Muscle of leg (tissue), 11 donors: ENCODE data around the gene JARID2. TPM values are rescaled to one million over a fixed set of nuclear protein-coding genes. Genes with fewer than 3 reads are reported as not detected.
A peak's percentile ranks its signal among the peaks of the same experiment; 100 is the strongest.

Experiments used
- DNase-seq: peaks from one replicate; pipeline ENCODE4 v3.0.0; 2013
- H3K27ac ChIP-seq: one replicate; pipeline ENCODE4 v1.5.1; 2013; ENCODE audit warnings: mild to moderate bottlenecking, low read length, control low read depth
- H3K27me3 ChIP-seq: one replicate; pipeline ENCODE4 v1.6.1; 2013; ENCODE audit warnings: low read length; ENCODE audit not compliant: control insufficient read depth, insufficient read depth
- H3K36me3 ChIP-seq: one replicate; pipeline ENCODE4 v1.6.1; 2013; ENCODE audit warnings: low read length; ENCODE audit not compliant: control insufficient read depth, insufficient read depth
- H3K4me1 ChIP-seq: one replicate; pipeline ENCODE4 v1.6.1; 2013; ENCODE audit warnings: low read length; ENCODE audit not compliant: control insufficient read depth, insufficient read depth
- H3K4me3 ChIP-seq: one replicate; pipeline ENCODE4 v1.5.1; 2013; ENCODE audit warnings: low read length, control low read depth
- H3K9me3 ChIP-seq: replicated peaks from 2 replicates; pipeline ENCODE4 v1.6.1; 2013; ENCODE audit warnings: low read depth, low read length; ENCODE audit not compliant: control insufficient read depth
- WGBS: methylation state at CpG from one replicate; pipeline ENCODE4 v1.1.5; 2013; ENCODE audit warnings: missing lambda C conversion rate; ENCODE audit not compliant: insufficient coverage; 5-methylcytosine and 5-hydroxymethylcytosine counted together
- polyA plus RNA-seq, 8 donors: library from polyadenylated mRNA; unstranded; fragments of 120-200 nt; gene quantifications; one replicate each; pipeline versions ENCODE4 v1.2.1 to v1.2.3, GENCODE V29; 2013; ENCODE audit warnings: inconsistent platforms in 1 of 8, low replicate concordance in 1 of 8; ENCODE audit not compliant: insufficient read length in 8 of 8, insufficient read depth in 1 of 8
- total RNA-seq: library from RNA; stranded (reverse); fragments of 120-200 nt; gene quantifications from one replicate; pipeline ENCODE4 v1.2.4, GENCODE V29; 2013

JARID2 gene
- total and polyA plus RNA-seq, 9 donors: 9.8 to 15.3 (median 13.2) TPM

DNA sequence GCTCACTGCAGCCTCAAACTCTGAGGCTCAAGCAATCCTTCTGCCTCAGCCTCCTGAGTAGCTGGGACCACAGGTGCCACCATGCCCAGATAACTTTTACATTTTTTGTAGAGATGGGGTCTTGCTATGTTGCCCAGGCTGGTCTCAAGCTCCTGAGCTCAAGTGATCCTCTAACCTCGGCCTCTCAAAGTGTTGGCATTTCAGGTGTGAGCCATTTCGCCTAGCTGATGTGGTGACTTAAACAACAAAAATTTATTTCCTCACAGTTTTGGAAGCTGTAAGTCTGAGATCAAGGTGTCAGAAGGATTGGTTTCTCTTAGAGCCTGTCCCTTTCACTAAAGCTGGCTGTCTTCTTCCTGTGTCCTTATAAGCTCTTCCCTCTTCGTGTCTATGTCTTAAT is 15.0 kb upstream of the JARID2 start:
- 40% methylated on average over 1 of the region's 3 CpGs for WGBS
- no peak for DNase-seq
- H3K9me3 ChIP-seq: no peaks in the 10 kb centered on the region
- no peak overlapping the region for H3K27ac ChIP-seq
- no peaks in the 10 kb centered on the region for H3K27me3 ChIP-seq
- no peaks in the 10 kb centered on the region for H3K4me1 ChIP-seq
- no peaks in the 10 kb centered on the region for H3K36me3 ChIP-seq
- no peak overlapping the region for H3K4me3 ChIP-seq

DNA sequence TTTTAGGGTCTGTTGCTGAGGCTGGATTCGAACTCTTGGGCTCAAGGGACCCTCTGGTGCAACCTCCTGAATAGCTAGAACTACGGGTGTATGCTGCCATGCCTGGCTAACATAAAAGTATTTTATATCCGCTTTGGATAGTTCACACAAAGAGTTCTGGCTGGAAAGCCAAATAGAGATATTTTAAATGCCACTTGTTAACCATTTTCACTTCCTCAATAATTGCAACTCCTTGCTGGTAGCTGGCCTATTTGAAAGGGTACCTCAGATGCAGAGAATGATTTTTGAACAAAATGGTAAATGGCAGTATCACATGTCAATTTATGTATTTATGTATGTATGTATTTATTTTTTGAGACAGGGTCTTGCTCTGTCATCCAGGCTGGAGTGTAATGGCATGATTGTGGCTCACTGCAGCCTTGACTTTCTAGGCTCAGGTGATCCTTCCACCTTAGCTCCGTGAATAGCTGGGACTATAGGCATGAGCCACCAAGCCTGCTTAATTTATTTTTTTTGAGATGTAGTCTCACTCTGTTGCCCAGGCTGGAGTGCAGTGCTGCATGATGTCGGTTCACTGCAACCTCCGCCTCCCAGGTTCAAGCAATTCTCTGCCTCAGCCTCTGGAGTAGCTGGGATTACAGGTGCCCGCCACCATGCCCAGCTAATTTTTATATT is 12.9 kb upstream of the JARID2 start:
- H3K27ac ChIP-seq: no peak overlapping the region
- 92% methylated on average over 2 of the region's 7 CpGs for WGBS
- H3K36me3 ChIP-seq: no peaks in the 10 kb centered on the region
- H3K9me3 ChIP-seq: no peaks in the 10 kb centered on the region
- no peaks in the 10 kb centered on the region for H3K27me3 ChIP-seq
- H3K4me1 ChIP-seq: no peaks in the 10 kb centered on the region
- H3K4me3 ChIP-seq: no peak overlapping the region
- DNase-seq: no peak

DNA sequence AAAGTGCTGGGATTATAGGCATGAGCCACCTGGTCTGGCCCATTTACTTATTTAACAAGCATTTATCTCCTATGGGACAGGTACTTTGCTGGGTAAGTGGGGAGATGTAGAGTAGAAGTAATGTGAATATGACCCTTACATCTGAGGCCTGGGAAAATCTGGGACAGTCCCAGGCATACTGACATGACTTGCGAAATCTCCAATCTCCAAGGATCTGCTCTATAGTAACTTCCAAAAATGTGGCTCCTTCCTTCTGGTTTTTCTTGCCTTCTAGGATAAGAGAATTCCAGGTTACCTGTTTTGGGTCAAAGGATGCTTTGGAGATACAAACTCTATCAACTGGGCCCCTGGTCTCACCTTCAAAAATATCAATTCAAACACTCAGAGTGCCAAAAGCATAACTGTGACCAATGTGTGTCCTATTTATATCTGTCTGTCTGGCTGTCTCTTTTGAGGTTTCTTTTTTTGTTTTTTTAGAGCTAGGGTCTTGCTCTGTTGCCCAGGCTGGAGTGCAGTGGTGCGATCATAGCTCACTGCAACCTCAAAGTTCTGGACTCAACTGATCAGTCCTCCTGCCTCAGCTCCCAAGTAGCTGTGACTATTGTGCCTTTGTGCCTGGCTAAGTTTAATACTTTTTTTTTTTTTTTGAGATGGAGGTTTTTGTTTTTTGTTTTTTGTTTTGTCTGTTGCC is 11.7 kb upstream of the JARID2 start:
- peaks cover under 1% of the 10 kb centered on the region for H3K4me1 ChIP-seq
- no CpG with 5 or more reads among the region's 2 CpGs for WGBS
- H3K27ac ChIP-seq: no peak overlapping the region
- H3K9me3 ChIP-seq: no peaks in the 10 kb centered on the region
- no peak overlapping the region for H3K4me3 ChIP-seq
- no peaks in the 10 kb centered on the region for H3K36me3 ChIP-seq
- no peak for DNase-seq
- no peaks in the 10 kb centered on the region for H3K27me3 ChIP-seq

DNA sequence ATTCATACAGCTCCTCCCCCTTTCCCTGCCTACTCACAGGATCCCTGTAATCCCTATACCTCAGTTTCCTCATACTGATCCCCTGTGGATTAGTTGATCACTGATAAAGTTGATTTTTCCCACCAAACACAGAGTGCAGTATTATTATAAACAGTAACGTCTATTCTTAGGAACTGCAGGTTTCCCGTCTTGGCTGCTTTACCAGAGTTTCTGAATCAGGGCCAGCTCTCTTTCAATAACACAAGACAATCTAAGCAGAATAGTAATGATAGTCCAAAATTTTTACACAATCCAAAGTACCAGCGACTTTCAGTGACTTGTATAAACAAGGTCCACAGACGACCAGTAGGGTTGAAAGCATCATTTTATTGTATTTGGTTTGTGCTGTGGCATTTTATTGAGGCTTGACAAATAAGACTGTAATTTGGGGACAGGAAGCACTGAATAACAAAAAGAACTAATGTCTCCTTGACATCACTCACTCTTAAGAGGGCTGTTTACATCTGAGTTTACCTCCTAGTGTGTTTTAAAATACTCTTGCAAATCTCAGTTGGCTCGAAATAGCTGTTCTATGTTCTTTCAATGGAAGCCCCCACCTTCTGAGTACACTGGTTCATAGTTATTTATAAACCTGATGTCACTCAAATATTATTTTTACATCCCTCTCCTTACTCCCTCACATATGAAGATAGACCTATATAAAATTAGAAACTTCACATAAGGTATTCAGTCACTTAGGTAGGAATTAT is 6.1 kb upstream of the JARID2 start:
- Histone ChIP-seq H3K27ac (peak overlapping the region; percentile 71), H3K4me1 (peaks cover 14% of the 10 kb centered on the region), H3K9me3 (no peaks in the 10 kb centered on the region), H3K36me3 (no peaks in the 10 kb centered on the region), H3K27me3 (no peaks in the 10 kb centered on the region), H3K4me3 (no peak overlapping the region)
- peak; percentile 69 for DNase-seq
- WGBS: no CpG with 5 or more reads among the region's 5 CpGs

DNA sequence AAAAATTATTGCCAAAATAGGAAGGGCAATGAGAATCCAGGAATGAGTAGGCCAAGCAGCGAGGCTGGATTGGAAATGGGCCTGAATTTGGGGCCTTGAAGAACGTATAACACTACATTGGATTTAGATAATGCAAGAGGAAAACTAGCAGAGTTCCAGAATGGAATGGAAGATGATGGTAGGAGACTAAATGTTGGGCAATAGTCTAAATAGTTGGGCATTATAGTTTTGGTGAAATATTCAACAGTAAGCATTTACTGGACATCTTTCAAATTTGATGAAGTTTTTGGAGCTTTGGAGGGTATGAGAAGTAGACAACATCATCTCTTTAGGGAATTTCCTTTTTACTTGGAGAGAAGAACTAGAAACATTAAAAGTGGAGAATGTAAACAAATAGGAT is 3.4 kb upstream of the JARID2 start:
- Histone ChIP-seq H3K9me3 (no peaks in the 10 kb centered on the region), H3K27me3 (no peaks in the 10 kb centered on the region), H3K4me1 (peaks cover 14% of the 10 kb centered on the region), H3K36me3 (no peaks in the 10 kb centered on the region), H3K27ac (no peak overlapping the region), H3K4me3 (no peak overlapping the region)
- WGBS: 77% methylated on average over 2 of the region's 2 CpGs
- no peak for DNase-seq

DNA sequence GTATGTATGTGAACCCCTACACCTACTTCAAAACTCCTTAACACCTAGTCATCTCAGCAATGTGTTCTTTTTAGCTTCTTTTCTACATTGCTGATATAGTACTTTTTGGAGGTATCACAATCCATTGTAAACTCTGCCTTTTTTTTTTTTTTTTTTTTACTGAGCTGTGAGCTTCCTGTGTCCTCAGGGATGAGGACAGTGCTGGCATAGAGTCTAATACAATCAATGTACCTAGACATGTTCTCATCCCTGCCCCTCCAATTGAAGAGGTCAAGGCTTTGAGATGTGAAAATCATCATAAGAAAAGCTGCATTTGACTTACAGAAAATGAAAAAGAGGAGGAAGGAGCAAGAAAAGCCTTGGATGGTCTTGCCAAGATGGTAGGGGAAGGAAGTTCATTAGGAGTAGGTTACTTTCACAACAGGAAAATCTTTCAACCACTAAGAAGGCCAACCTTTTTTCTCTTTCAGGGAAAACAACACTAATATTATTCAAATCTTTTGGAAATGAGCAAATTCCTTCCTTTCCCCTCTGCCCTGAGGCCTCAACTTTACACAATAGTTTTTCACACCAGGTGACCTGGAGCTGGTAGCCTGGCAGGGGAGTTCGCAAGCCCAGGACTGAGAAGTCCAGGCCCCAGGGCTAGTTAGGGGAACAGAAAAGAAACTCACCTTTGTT is 2.8 kb upstream of the JARID2 start:
- no peaks in the 10 kb centered on the region for H3K27me3 ChIP-seq
- no peak overlapping the region for H3K4me3 ChIP-seq
- DNase-seq: no peak
- H3K9me3 ChIP-seq: no peaks in the 10 kb centered on the region
- H3K4me1 ChIP-seq: peaks cover 14% of the 10 kb centered on the region
- no peak overlapping the region for H3K27ac ChIP-seq
- H3K36me3 ChIP-seq: no peaks in the 10 kb centered on the region
- WGBS: no CpG with 5 or more reads among the region's 1 CpG

DNA sequence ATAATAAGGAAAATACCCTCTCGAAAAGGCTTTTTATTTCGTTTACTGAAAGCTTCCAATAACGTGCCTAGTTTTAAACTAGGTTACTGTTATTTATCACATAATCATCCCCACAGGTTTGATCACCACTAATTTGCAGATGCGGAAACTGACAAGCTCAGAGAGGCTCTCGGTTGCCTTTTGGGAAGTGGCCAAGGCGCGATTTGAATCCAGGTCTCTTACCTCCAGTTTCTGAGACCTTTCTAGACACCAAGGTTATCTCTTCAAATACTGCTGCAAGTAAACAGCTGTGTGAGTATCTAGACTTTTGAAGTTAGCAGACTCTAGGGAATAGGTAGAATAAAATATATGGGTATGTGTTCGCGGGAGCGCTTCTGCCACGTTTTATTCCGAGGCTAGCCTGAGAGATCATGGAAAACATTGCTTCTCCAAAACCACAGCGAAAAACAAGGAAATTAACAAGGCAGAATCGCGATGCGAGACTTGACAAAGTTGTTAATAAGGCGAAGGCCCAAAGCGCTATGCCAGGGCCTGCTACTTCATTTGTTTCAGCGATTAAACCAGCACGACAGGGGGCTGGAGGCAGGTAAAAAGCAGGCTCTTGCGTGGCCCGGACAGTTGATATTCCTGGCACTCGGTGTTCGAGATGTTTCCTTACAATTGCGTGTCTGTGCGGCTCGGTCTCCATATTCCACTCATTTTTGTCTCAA is 1.8 kb upstream of the JARID2 start:
- DNase-seq: peak; percentile 52
- H3K27ac ChIP-seq: peak overlapping the region; percentile 59

DNA sequence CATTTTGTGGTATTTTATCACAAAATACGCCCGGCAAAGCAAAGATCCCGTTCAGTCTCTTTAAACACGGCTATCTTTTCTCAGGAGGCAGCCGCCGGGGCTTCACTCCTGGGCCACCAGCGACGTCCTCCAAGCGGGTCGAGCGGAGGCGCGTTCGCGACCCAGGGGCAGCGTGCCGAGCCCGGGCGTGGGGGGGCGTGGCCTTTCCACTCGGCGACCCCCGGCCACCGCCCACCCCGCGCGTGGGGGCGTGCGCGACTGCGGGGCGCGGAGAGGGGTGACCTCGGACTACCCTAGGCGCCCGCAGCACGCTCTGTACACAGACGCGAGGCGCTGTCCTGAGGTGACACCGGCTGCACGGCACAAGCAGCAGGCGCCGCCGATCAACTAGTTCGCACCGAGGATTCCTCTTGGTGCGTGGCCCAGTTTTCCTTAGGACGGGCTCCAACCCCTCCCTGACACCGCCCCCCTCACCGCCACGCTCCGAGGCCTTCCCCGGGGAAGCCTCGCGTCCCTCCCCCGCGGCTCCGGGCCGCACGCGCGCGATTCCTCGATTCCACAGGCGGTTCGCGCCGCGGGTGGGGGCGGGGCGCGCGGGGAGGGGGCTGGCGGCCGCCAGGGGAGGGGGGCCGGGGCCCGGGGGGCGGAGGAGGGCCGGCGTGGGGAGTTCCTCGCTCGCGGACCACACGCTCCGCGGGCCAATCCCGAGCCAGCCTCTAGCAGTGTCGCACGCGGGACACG is 1.1 kb upstream of the JARID2 start:
- peak; percentile 94 for DNase-seq
- Histone ChIP-seq H3K4me3 (peak overlapping the region; percentile 99), H3K27me3 (no peaks in the 10 kb centered on the region), H3K4me1 (peaks cover 14% of the 10 kb centered on the region), H3K27ac (peak overlapping the region; percentile 95), H3K36me3 (no peaks in the 10 kb centered on the region), H3K9me3 (no peaks in the 10 kb centered on the region)
- WGBS: under 1% methylated on average over 70 of the region's 92 CpGs

More for the DNA sequence above, 1.8 kb upstream of the JARID2 start:
- Histone ChIP-seq H3K36me3 (no peaks in the 10 kb centered on the region), H3K9me3 (no peaks in the 10 kb centered on the region), H3K27me3 (no peaks in the 10 kb centered on the region), H3K4me3 (peak overlapping the region; percentile 99), H3K4me1 (peaks cover 17% of the 10 kb centered on the region)
- WGBS: 37% methylated on average over 19 of the region's 27 CpGs

DNA sequence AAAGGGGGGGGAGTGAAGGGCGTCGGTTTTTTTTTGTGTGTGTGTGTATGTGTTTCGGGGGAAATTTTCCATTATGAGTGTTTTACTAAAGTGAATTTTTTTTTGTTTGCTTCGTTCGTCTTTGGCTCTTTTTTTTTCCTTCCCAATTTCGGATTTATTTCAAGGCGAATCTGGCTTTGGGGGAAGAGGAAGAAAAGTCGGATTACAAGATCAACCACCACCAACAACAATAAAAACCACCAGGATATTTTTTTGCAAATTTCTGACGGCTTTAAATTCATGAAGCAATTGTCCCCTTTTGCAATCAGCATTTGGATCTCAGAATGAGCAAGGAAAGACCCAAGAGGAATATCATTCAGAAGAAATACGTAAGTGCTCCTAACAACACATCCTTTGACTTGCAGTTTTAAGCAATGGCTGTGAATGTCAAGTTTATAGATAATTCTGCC is 372 bp downstream of the JARID2 start:
- DNase-seq: no peak
- Histone ChIP-seq H3K36me3 (no peaks in the 10 kb centered on the region), H3K27ac (peak overlapping the region; percentile 95), H3K4me3 (peak overlapping the region; percentile 99), H3K4me1 (peaks cover 13% of the 10 kb centered on the region), H3K9me3 (no peaks in the 10 kb centered on the region), H3K27me3 (no peaks in the 10 kb centered on the region)
- no CpG with 5 or more reads among the region's 10 CpGs for WGBS
